Right renal cortex interstitium (tissue), 3 donors: ENCODE data around the gene MRPL18. TPM values are rescaled to one million over a fixed set of nuclear protein-coding genes. Genes with fewer than 3 reads are reported as not detected.
"Not testable (repeated sequence)": the region's sequence is repeated elsewhere in the genome, so short reads cannot be mapped to it uniquely, and the experiment has no call there.

Experiments used
- DNase-seq, 3 donors: peaks; one replicate each; pipeline ENCODE4 v3.0.0-alpha.2; 2013; ENCODE audit warnings: low read depth in 3 of 3, low spot score in 2 of 3
- polyA plus RNA-seq, 3 donors: library from polyadenylated mRNA; unstranded; fragments of 120-200 nt; gene quantifications; one replicate each; pipeline ENCODE4 v1.2.1, GENCODE V29; 2013; ENCODE audit not compliant: insufficient read length in 3 of 3

MRPL18 gene
- polyA plus RNA-seq, 3 donors = 59.7 to 73.3 (median 62.8) TPM

DNA sequence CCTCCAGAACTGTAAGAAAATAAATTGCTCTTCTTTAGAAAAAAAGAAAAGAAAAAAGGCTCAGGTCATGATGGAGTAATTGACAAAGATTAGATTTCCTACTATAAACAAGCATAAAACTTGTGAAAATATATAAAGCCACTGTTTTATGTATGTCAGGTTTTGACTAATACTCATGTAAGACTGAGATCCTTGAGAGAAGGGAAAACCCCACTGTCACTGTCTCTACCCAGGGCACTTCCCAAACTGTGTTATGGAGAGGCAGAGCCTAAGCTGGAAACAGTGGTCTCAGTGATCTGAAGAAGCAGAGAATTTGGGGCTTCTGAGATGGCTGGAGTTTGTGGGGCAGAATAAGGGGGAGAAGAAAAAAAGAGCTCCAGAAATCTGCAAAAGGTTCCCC is 20.8 kb upstream of the MRPL18 start:
- DNase-seq = no peak

- no peak for DNase-seq
Measured at GRCh38 chr6:159772196-159772595, 18.1 kb upstream of the MRPL18 start.

DNA sequence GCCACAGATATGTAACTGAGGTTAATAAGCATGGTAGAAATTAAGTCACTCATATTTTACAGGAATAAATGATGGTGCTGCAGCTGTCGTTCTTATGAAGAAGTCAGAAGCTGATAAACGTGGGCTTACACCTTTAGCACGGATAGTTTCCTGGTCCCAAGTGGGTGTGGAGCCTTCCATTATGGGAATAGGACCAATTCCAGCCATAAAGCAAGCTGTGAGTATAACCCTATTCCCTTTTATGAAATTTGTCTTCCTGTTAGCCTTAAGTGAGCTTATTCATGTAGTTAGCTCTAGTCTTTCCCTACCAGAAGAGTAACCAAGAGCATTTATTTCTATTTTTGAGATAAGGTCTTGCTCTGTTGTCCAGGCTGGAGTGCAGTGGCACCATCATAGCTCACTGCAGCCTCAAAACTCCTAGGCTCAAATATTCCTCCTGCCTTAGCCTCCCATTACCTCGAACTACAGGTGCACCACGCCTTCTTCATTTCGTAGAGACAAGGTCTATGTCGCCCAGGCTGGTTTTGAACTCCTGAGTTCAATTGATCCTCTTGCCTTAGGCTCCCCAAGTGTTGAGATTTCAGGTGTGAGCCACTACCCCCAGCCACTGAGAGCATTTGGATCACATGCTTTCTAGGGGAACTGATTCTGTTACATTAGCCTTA is 12.9 kb upstream of the MRPL18 start:
- DNase-seq = no peak

GRCh38 chr6:159778131-159778530 is 12.1 kb upstream of the MRPL18 start:
- DNase-seq = no peak

GRCh38 chr6:159778542-159779103 is 11.6 kb upstream of the MRPL18 start:
- DNase-seq = no peak

DNA sequence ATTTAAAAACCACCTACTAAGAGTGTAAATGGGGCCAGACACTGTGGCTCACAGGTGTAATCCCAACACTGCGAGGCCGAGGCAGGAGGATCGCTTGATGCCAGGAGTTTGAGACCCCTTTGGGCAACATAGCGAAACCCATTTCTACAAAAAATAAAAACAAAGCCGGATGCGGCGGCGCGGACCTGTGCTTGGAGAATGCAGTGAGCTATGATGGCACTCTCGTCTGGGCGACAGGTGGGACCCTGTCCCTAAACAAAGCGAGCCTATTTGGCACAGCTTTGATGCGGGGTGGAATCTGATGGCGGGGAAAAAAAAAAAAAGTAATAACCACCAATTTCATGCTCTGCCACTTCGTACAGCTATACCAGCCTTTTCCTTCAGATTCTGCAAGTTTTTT is 2.0 kb upstream of the MRPL18 start:
- DNase-seq = no peak

GRCh38 chr6:159788753-159789376 is 1.4 kb upstream of the MRPL18 start:
- peak in 2 of 3 donors; percentile 7 to 15 for DNase-seq

DNA sequence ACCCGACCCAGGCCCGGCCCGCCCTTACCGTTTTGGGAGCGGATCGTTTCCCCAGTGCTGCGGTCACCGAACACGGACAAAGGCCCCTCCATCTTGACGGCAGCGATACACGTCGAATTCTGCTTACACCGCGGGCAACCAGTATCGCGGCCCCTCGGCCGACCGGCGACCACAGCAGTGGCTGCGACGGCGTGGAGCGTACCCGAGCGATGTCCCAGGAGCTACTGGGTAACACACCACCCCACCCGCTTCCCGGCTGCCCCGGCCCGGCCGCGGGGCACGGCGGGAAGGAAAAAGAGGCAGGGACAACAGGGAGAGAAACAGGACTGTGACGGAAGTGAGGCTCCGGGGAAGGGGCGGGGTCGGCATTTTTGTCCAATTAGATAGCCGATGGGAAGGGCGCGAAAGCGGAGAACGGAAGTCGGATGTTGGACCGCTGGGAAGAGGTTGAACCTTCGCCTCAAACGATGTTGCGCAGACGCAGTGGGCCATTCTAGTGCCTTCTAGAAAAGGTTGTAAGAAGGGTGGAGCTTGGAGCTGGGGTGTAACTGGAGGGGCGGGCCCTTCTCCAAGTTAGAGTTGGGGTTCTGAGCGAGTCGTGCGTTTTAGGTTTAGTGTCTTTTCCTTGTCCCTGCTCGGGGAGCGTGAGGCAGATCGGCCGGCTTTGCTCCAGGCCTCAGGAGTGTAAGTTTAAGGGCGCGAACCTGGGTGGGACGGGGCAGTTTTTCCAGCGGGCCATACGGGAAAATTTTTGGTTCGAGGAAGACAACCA is 704 bp upstream of the MRPL18 start, which contains the start of gene TCP1:
TSS of gene TCP1 (minus strand) at position 226 of the 772 bp plus-strand sequence. CDS start at position 92, 134 bp downstream.
- peak; percentile 98 to 100 (median 100) for DNase-seq

- no peak for DNase-seq
Measured at GRCh38 chr6:159790956-159791598, 810 bp downstream of the MRPL18 start.

DNA sequence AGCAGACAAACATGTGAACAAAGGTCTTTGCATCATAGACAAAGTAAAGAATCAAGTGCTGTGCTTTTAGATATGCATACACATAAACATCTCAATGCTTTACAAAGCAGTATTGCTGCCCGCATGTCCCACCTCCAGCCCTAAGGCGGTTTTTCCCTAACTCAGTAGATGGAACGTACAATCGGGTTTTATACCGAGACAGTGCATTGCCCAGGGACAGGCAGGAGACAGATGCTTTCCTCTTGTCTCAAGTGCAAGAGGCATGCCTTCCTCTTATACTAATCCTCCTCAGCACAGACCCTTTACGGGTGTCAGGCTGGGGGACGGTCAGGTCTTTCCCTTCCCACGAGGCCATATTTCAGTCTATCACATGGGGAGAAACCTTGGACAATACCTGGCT is 4.7 kb downstream of the MRPL18 start:
- not testable (repeated sequence) for DNase-seq

- DNase-seq = no peak
Measured at GRCh38 chr6:159797554-159797953, 7.3 kb downstream of the MRPL18 start.

- no peak for DNase-seq
Measured at GRCh38 chr6:159800141-159800865, 10.0 kb downstream of the MRPL18 start, which contains the start of gene PNLDC1. TSS of gene PNLDC1 (plus strand) at chr6:159800276. CDS start at chr6:159800308, 32 bp downstream.

- no peak for DNase-seq
Measured at GRCh38 chr6:159801935-159802334, 11.7 kb downstream of the MRPL18 start.

DNA sequence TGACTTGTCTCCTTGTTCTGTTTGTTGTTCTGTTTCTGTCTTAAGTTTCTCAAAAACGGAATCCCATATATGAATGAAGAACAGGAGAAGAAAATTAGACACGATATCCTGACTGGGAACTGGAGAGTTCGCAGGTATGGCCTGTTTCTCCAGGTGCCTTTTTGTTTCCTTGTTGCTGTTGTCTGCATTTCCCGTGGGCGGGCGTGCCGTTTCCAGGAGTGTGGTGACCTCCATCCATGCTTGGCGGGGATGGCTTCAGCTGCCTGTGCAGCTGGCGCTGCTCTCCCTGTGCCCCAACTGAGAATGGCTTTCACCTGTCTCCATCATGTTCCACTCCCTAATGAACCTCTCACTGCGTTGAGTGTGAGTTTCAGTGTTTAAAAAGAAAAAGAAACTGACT is 14.2 kb downstream of the MRPL18 start:
- no peak for DNase-seq

DNA sequence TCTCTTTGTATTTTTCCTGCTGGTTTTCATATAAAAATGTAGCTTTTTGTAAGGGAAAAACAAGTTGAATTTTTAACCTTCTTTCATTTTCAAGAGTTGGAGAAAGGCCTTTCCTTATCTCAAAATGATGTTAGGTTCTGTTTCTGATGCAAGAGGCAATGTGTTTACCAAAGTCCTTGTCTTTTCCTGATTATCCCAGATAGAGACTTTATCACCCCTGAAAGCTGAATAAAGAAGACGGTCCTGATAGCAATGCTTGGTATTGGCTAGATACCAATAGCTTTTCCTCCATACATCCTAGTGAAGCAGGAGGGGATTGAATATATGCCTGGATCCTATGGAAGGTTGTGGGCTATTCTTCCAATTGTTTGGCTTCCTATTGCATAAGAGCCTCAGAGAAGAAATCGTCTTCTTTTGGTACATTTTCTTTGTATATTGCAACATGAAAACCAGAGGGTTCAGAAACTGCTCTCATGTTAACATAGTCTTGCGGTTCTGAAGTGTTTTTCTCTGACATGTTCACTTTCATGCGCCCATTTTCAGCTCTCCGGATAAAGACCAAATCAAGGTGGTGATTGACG is 15.3 kb downstream of the MRPL18 start:
- DNase-seq = no peak

DNA sequence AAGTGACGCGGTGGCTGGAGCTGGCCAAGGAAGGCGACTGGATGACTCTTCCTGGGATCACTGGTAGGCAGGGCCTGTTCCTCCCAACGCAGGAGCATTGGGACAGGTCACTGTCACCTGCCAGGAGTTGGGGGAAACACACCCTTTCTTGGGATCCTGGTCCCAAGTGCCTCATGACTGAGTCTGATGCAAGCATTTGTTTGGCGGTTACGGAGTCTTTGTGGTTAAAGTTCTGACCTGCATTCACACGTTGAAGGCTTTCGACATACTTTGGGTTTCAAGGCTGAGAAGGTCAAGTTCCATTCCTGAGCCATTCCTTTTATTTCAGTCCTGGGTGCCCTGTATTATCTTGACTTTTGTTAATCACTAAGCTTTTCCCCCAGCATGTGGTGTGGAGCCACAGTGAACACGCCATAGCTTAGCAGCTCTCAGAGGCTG is 15.8 kb downstream of the MRPL18 start:
- DNase-seq = no peak

- no peak for DNase-seq
Measured at GRCh38 chr6:159807150-159807858, 17.0 kb downstream of the MRPL18 start.

DNA sequence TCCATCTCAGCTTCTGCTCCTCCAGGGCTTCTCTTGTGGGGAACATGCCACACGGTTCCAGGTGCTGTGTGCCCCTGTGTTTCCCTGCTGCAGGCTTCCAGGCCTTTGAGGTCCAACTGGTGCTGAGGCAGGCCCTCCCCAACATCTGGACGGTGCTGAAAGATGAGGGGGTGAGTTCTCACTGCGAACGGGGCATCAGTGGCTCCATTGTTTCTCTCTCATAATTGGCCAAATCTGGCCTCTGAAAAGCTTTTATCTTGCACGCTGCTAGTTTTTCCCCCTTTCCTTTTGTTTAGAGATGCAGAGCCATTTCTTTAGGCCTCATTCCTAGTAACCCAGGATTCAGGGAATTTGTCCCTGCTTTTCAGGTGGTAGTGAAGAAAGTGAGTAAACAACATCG is 18.4 kb downstream of the MRPL18 start:
- no peak for DNase-seq

DNA sequence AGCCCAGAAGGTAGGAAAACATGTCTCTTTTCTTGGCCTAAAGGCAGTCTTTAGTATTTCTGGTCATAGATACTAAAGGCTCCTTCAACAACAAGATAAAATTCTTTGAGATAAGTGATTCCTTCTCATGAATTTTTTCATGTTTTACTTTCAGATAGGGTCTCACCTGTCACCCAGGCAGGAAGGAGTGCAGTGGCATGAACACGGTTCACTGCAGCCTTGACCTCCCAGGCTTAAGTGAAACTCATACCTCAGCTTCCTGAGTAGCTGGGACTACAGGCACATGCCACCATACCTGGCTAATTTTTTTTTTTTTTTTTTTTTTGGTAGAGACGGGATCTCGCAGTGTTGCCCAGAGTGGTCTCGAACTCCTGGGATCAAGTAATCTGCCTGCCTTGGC is 18.9 kb downstream of the MRPL18 start:
- no peak for DNase-seq
